H9 (cell line): Measurements from ENCODE around the gene MEN1. TPM values are rescaled to one million over a fixed set of nuclear protein-coding genes. Genes with fewer than 3 reads are reported as not detected.

Experiments
- DNase-seq: peaks from one replicate; pipeline ENCODE4 v3.0.0-alpha.2; 2017
- H2AFZ ChIP-seq: one replicate; pipeline ENCODE4 v1.6.1; 2013; ENCODE audit warnings: mild to moderate bottlenecking, low read length, control low read depth, moderate library complexity
- H2AK5ac ChIP-seq: 2 replicates; pipeline ENCODE4 v1.6.1; 2013; ENCODE audit warnings: low read length, control low read depth, mixed read lengths; ENCODE audit not compliant: insufficient read length
- H2BK120ac ChIP-seq: one replicate; pipeline ENCODE4 v1.6.1; 2013; ENCODE audit warnings: low read depth, mild to moderate bottlenecking, low read length, control low read depth, inconsistent platforms; ENCODE audit not compliant: poor library complexity, severe bottlenecking
- H2BK12ac ChIP-seq: 2 replicates; pipeline ENCODE4 v1.6.1; 2013; ENCODE audit warnings: low read length, control low read depth, mixed read lengths, low read depth; ENCODE audit not compliant: insufficient read length
- H2BK15ac ChIP-seq: 2 replicates; pipeline ENCODE4 v1.6.1; 2013; ENCODE audit warnings: low read depth, low read length, control low read depth
- H2BK20ac ChIP-seq: one replicate; pipeline ENCODE4 v1.6.1; 2013; ENCODE audit warnings: low read depth, mild to moderate bottlenecking, low read length, control low read depth, inconsistent platforms; ENCODE audit not compliant: poor library complexity, severe bottlenecking
- H2BK5ac ChIP-seq: 2 replicates; pipeline ENCODE4 v1.6.1; 2013; ENCODE audit warnings: low read length, control low read depth, mixed read lengths; ENCODE audit not compliant: insufficient read length
- H3K14ac ChIP-seq: 2 replicates; pipeline ENCODE4 v1.6.1; 2013; ENCODE audit warnings: low read length, control low read depth; ENCODE audit not compliant: insufficient read depth
- H3K18ac ChIP-seq: 2 replicates; pipeline ENCODE4 v1.6.1; 2013; ENCODE audit warnings: low read depth, mild to moderate bottlenecking, mixed read lengths, low read length, control low read depth; ENCODE audit not compliant: insufficient read length
- H3K23ac ChIP-seq: 2 replicates; pipeline ENCODE4 v1.6.1; 2013; ENCODE audit warnings: low read length, control low read depth, mixed read lengths, low read depth; ENCODE audit not compliant: insufficient read length
- H3K23me2 ChIP-seq: 2 replicates; pipeline ENCODE4 v1.6.1; 2013; ENCODE audit warnings: low read depth, mild to moderate bottlenecking, mixed read lengths, low read length, control low read depth; ENCODE audit not compliant: insufficient read length, poor library complexity, severe bottlenecking
- H3K27ac ChIP-seq: 2 replicates; pipeline ENCODE4 v1.5.1; 2013; ENCODE audit warnings: low read length, control low read depth, mixed read lengths, low read depth; ENCODE audit not compliant: insufficient read length
- H3K27me3 ChIP-seq: 2 replicates; pipeline ENCODE4 v1.6.1; 2013; ENCODE audit warnings: low read length, control low read depth, inconsistent platforms; ENCODE audit not compliant: insufficient read depth
- H3K4ac ChIP-seq: 2 replicates; pipeline ENCODE4 v1.6.1; 2013; ENCODE audit warnings: low read depth, mild to moderate bottlenecking, control low read depth, inconsistent platforms, low read length, moderate library complexity
- H3K4me1 ChIP-seq: 2 replicates; pipeline ENCODE4 v1.6.1; 2013; ENCODE audit warnings: low read length, control low read depth, inconsistent platforms; ENCODE audit not compliant: insufficient read depth
- H3K4me2 ChIP-seq: 2 replicates; pipeline ENCODE4 v1.6.1; 2013; ENCODE audit warnings: low read length, control low read depth, mixed read lengths; ENCODE audit not compliant: insufficient read length, insufficient read depth
- H3K56ac ChIP-seq: 2 replicates; pipeline ENCODE4 v1.6.1; 2013; ENCODE audit warnings: low read depth, mild to moderate bottlenecking, mixed read lengths, low read length, control low read depth; ENCODE audit not compliant: insufficient read length
- H3K79me1 ChIP-seq: 2 replicates; pipeline ENCODE4 v1.6.1; 2013; ENCODE audit warnings: low read depth, mild to moderate bottlenecking, moderate library complexity, low read length, control low read depth, inconsistent platforms; ENCODE audit not compliant: insufficient read depth, poor library complexity, severe bottlenecking
- H3K79me2 ChIP-seq: 2 replicates; pipeline ENCODE4 v1.6.1; 2013; ENCODE audit warnings: low read length, control low read depth, inconsistent platforms; ENCODE audit not compliant: insufficient read depth
- H3K9ac ChIP-seq: 2 replicates; pipeline ENCODE4 v1.6.1; 2013; ENCODE audit warnings: low read length, control low read depth, mixed read lengths; ENCODE audit not compliant: insufficient read length; ENCODE audit errors: extremely low read depth
- H3K9me3 ChIP-seq: one replicate; pipeline ENCODE4 v1.6.1; 2013; ENCODE audit warnings: low read depth, low read length, inconsistent platforms; ENCODE audit not compliant: control insufficient read depth
- H3T11ph ChIP-seq: one replicate; pipeline ENCODE4 v1.6.1; 2013; ENCODE audit warnings: mild to moderate bottlenecking, low read length, control low read depth, inconsistent platforms
- H4K20me1 ChIP-seq: one replicate; pipeline ENCODE4 v1.6.1; 2013; ENCODE audit not compliant: control insufficient read depth, insufficient read length, insufficient read depth
- H4K5ac ChIP-seq: 2 replicates; pipeline ENCODE4 v1.6.1; 2013; ENCODE audit warnings: low read depth, mild to moderate bottlenecking, mixed read lengths, low read length, control low read depth; ENCODE audit not compliant: insufficient read length
- H4K8ac ChIP-seq: replicated peaks from 2 replicates; pipeline ENCODE4 v1.6.1; 2013; ENCODE audit warnings: low read length, control low read depth, mixed read lengths, low read depth; ENCODE audit not compliant: insufficient read length
- H4K91ac ChIP-seq: 2 replicates; pipeline ENCODE4 v1.6.1; 2013; ENCODE audit warnings: low read depth, mild to moderate bottlenecking, moderate library complexity, mixed read lengths, low read length, control low read depth; ENCODE audit not compliant: insufficient read length
- H3K27ac Mint-ChIP-seq, 3 experiments: 2 replicates in 2 of 3; 3 replicates in 1 of 3; pipeline ENCODE4 v1.8.0; 2020 to 2021; ENCODE audit warnings: mixed read lengths in 3 of 3, mild to moderate bottlenecking in 1 of 3, moderate library complexity in 1 of 3
- H3K27me3 Mint-ChIP-seq: 2 replicates; pipeline ENCODE4 v1.8.0; 2021; ENCODE audit warnings: low read depth, mild to moderate bottlenecking, moderate library complexity, mixed read lengths
- H3K36me3 Mint-ChIP-seq, 3 experiments: 2 replicates in 2 of 3; 3 replicates in 1 of 3; pipeline ENCODE4 v1.8.0; 2020 to 2021; ENCODE audit warnings: low read depth in 3 of 3, mixed read lengths in 3 of 3; ENCODE audit not compliant: insufficient read depth in 1 of 3
- H3K4me1 Mint-ChIP-seq, 2 experiments: 2 replicates each; pipeline ENCODE4 v1.8.0; 2020; ENCODE audit warnings: mixed read lengths in 2 of 2
- H3K4me3 Mint-ChIP-seq, 2 experiments: 2 replicates in 1 of 2; 3 replicates in 1 of 2; pipeline ENCODE4 v1.8.0; 2020 to 2021; ENCODE audit warnings: mild to moderate bottlenecking in 2 of 2, mixed read lengths in 2 of 2, moderate library complexity in 1 of 2
- H3K9me3 Mint-ChIP-seq, 2 experiments: 2 replicates in 1 of 2; 3 replicates in 1 of 2; pipeline ENCODE4 v1.8.0; 2020; ENCODE audit warnings: mild to moderate bottlenecking in 2 of 2, mixed read lengths in 2 of 2, moderate library complexity in 1 of 2
- CTCF ChIP-seq: fragments of 200-600 bp; sonication (generic); conservative IDR thresholded peaks from 3 replicates; pipeline ENCODE4 v1.8.0; 2021; ENCODE audit warnings: antibody characterized with exemption, mild to moderate bottlenecking
- WGBS: extraction: QIAGEN DNeasy Blood & Tissue Kit; methylation state at CpG from one replicate; pipeline ENCODE4 v1.1.7; 2013; ENCODE audit warnings: missing lambda C conversion rate, low lambda C conversion rate, mixed read lengths; ENCODE audit not compliant: insufficient read length; ENCODE audit errors: extremely low coverage; 5-methylcytosine and 5-hydroxymethylcytosine counted together
- total RNA-seq: library from RNA; stranded (reverse); gene quantifications from 2 replicates; pipeline ENCODE4 v1.2.1, GENCODE V29; 2021

The MEN1 gene
- total RNA-seq, 1 experiment from 2014 or later, result 49.9 TPM

- no peak overlapping the region for H3K56ac ChIP-seq
- no peaks in the 10 kb centered on the region for H3K4me1 ChIP-seq
- no peaks in the 10 kb centered on the region for H3K23me2 ChIP-seq
- H4K8ac ChIP-seq, result no peak overlapping the region
- no CpG with 5 or more reads among the region's 11 CpGs for WGBS
- no peak overlapping the region for H2AK5ac ChIP-seq
- no peaks in the 10 kb centered on the region for H3K79me2 ChIP-seq
- no peak overlapping the region for H2BK15ac ChIP-seq
- no peaks in the 10 kb centered on the region for H3K27me3 Mint-ChIP-seq
- peaks cover 0 to 15% (median 6%) of the 10 kb centered on the region in 3 experiments; a peak in 3 of 7 replicates for H3K36me3 Mint-ChIP-seq
- no peaks in the 10 kb centered on the region for H3K9me3 Mint-ChIP-seq
- H3K4me2 ChIP-seq, result no peak overlapping the region
- no peak overlapping the region for H2BK5ac ChIP-seq
- no peak overlapping the region for H2BK120ac ChIP-seq
- H3K14ac ChIP-seq, result no peak overlapping the region
- H2BK12ac ChIP-seq, result no peak overlapping the region
- H3K4me3 Mint-ChIP-seq, result no peak overlapping the region; a peak in 1 of 5 replicates
- H3K23ac ChIP-seq, result no peak overlapping the region
- H3K4ac ChIP-seq, result no peak overlapping the region
- no peak overlapping the region for H3T11ph ChIP-seq
- H3K9ac ChIP-seq, result no peak overlapping the region
- H4K20me1 ChIP-seq, result no peaks in the 10 kb centered on the region
- DNase-seq, result no peak
- H2BK20ac ChIP-seq, result no peak overlapping the region
- H3K18ac ChIP-seq, result no peak overlapping the region
- no peak for TF ChIP-seq CTCF
- peak overlapping the region in 2 of 3 experiments; percentile 55 to 68; a peak in 3 of 7 replicates for H3K27ac Mint-ChIP-seq
- H4K5ac ChIP-seq, result no peak overlapping the region
- no peak overlapping the region for H2AFZ ChIP-seq
- H3K79me1 ChIP-seq, result no peaks in the 10 kb centered on the region
- no peaks in the 10 kb centered on the region for H3K27me3 ChIP-seq
- H3K27ac ChIP-seq, result no peak overlapping the region
- no peaks in the 10 kb centered on the region for H3K9me3 ChIP-seq
- H4K91ac ChIP-seq, result no peak overlapping the region
- no peaks in the 10 kb centered on the region for H3K4me1 Mint-ChIP-seq
Observed at GRCh38 chr11:64793271-64794160, 16.8 kb downstream of the MEN1 start.
